Cerebellar nuclear complex (tissue), 1 donor: ENCODE results near the gene TMEM141.
"Not testable (repeated sequence)": the region's sequence is repeated elsewhere in the genome, so short reads cannot be mapped to it uniquely, and the experiment has no call there.

Experiments used
- DNase-seq, 2 experiments: peaks; one replicate each; lab custom pipeline; 2025; lab: John Stamatoyannopoulos, UW

The TMEM141 gene

DNA sequence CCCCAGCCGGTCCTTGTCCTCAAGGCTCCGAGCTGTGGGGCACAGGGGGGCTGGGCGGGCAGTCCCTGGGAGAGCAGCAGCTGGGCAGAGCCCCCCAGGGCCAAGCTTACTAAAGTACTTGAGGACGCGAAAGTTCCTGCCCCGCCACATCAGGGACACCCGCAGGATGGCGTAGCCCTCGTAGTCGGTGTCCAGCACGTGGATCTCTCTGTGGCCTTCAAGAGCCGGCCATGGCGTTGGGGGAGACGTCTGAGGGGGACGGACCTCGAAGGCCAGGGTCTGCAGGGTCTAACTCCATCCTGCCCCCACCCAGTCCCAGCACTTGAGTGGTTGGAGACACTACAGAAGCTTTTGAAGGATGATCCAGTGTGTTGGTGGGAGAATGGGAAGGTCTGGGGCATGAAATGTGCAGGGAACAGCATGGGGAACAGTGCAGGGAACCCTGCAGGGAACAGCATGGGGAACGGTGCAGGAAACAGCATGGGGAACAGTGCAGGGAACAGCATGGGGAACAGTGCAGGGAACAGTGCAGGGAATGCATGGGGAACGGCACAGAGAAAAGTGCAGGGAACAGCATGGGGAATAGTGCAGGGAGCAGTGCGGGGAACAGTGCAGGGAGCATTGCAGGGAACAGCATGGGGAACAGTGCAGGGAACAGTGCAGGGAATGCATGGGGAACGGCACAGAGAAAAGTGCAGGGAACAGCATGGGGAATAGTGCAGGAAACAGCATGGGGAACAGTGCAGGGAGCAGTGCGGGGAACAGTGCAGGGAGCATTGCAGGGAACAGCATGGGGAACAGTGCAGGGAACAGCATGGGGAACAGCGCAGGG is 35.6 kb upstream of the TMEM141 start:
- not testable (repeated sequence) for DNase-seq

DNA sequence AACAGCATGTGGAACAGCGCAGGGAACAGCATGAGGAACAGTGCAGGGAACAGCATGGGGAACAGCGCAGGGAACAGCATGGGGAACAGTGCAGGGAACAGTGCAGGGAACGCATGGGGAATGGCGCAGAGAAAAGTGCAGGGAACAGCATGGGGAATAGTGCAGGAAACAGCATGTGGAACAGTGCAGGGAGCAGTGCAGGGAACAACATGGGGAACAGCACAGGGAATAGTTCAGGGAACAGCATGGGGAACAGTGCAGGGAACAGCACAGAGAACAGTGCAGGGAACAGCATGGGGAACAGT is 35.1 kb upstream of the TMEM141 start:
- no peak for DNase-seq

DNA sequence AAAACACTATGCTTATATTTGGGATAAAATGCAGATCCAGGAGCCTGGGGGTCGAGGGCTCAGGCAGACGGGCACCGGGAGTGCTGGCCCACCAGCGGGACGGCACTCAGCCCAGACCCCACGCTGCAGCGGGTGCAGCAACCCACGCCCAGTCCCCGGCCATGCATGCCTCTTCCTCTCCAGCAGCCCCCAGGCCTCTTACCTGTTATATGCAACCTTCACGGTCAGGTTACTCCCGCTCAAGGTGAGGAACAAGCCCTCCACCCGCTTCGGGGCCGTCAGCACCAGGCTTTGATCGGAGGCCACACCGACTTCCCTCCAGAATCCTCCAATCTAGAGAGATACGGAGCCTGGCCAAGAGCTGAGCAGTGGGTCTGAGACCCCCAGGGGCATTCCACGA is 34.3 kb upstream of the TMEM141 start:
- DNase-seq, result no peak

DNA sequence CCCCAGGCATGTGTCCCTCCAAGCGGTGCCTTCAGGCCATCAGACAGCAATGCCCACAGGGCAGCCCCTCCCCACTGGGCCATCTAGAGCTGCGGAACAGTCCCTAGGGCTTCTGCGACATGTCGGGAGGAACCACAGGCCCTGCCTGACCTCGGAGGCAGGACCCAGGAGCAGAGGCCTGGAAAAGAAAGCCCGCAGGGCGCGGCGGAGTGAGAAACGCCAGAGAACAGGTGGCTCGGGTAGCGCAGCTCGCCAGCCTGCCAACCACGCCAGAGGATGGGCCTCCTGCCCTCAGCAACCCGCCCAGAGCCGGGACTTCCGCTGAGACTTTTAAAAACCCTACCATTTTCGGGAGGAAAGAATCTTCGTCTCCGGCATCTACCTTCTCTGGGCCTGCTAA is 33.8 kb upstream of the TMEM141 start:
- DNase-seq, result peak in 1 of 2 experiments; percentile 19

- no peak for DNase-seq
Observed at GRCh38 chr9:136757751-136758140, 33.4 kb upstream of the TMEM141 start.

- no peak for DNase-seq
Observed at GRCh38 chr9:136759001-136759400, 32.1 kb upstream of the TMEM141 start.

- DNase-seq, result no peak
Observed at GRCh38 chr9:136759436-136760325, 31.5 kb upstream of the TMEM141 start.

DNA sequence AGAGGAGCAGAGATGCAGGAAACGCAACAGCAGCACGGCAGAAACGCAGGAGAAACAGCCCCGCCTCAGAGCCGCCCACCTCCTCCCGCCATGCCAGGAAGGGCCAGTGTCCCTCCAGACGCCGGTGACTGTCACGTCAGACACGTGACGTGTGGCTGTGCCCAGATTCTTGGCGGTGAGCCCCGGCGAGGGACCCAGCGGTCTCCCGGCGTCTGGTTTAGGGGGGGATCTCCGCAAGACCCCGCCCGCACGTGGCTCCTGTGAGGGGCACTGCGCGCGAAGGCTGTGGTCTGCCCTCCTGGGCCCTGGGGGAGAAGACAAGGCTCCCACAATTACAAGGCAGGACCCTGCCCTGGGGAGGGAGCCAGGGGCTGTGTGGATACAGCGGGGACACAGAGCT is 30.7 kb upstream of the TMEM141 start:
- DNase-seq, result no peak

DNA sequence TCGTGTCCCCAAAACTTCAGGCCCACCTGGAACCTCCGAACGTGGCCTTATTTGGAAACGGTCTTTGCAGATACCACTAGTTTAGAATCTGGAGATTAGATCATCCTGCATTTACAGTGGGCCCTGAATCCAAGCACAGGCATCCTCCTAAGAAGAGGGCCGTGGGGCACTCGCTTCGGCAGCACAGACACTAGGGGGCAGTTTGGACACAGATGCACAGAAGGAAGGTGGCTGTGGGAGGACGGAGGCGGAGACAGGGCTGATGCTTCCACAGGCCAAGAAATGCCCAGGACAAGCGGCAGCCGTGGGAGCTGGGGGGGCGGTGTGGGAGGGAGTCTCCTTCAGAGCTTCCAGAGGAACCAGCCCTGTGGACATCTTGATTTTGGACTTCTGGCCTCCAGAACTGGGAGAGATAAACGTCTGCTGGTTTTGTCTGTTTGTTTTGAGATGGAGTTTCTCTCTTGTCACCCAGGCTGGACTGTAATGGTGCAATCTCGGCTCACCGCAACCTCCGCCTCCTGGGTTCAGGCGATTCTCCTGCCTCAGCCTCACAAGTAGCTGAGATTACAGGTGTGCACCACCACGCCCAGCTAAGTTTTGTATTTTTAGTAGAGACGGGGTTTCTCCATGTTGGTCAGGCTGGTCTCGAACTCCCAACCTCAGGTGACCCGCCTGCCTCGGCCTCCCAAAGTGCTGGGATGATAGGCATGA is 30.2 kb upstream of the TMEM141 start:
- peak in 1 of 2 experiments; percentile 69 for DNase-seq

GRCh38 chr9:136761545-136761981 is 29.6 kb upstream of the TMEM141 start:
- no peak for DNase-seq

DNA sequence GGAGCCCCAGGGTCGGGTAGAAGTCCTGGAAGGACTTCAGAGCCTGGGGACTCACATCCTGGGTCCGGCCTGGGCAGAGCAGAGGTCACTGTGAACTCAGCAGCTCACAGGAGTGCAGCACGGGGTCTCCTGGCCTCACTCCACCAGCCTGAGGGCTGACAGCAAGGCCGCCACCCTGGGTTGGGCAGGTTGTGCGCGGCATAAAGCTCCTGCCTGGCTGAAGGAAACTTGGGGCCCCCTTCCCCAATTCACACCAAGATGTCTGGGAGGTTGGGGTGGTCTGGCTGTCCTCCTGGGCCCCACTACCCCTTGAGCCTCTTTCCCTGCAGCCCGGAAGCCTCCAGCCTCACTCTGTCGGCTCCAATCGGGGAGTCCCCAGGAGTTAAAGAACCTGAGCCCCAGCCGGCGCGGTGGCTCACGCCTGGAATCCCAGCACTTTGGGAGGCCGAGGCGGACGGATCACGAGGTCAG is 28.9 kb upstream of the TMEM141 start:
- DNase-seq, result no peak

DNA sequence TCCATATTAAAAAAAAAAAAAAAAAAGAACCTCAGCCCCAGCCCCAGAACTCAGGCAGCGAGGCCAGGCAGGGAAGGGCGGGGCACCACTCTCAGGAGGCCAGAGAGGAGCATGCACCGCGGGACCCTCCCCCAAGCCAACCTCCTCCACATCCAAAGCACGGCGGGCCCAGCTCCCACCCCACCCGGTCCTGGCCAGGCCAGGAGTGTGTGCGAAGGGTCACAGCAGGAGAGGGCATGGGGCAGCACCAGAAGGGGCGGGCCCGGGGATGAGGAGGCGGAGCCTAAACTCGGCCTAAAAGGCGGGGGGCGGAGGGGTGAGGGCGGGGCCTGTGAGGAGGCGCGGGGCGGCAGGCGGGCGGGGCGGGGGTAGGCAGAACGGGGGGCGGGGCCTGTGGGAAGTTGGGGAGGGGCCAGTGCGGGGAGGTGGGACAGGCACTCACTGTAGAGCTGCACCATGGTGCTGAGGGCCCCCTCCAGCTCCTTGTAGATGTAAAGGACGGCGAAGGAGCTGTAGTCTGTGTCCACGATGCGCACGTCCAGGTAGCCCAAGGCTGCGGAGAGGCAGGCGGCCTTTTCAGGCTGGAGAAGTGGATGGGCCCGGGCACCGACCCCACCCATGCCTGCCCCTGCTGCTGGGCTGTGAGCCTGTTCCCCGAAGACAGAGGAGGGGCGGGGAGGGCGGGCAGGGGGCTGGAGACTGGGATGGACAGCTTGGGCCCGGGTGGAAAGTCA is 28.1 kb upstream of the TMEM141 start:
- DNase-seq, result no peak

DNA sequence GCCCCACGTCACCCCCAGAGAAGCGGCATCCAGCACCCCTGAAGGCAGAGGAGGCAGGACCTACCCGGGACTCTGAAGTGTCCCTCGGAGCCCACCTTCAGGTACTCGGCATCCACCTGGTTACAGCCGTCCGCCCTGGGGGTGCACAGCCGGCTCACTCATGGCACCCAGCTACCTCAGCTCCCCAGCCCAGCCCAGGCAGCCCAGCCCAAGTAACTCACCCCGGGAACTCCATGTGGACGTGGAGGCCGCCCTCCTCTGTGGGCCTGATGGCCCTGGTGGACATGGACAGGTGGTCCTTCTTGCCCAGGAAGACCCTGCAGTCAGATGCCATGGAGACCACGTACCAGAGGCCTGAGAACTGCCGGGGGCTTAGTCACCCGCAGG is 27.5 kb upstream of the TMEM141 start:
- no peak for DNase-seq

GRCh38 chr9:136764301-136764891 is 26.7 kb upstream of the TMEM141 start, which contains the start of gene LCN15:
LCN15 (minus strand) TSS chr9:136764518; CDS start chr9:136764488, 30 bp downstream.
- no peak for DNase-seq

GRCh38 chr9:136765041-136765440 is 26.1 kb upstream of the TMEM141 start:
- no peak for DNase-seq

GRCh38 chr9:136765745-136766409 is 25.3 kb upstream of the TMEM141 start:
- DNase-seq, result not testable (repeated sequence)

GRCh38 chr9:136766410-136767120 is 24.6 kb upstream of the TMEM141 start:
- peak in 1 of 2 experiments; percentile 13 for DNase-seq

DNA sequence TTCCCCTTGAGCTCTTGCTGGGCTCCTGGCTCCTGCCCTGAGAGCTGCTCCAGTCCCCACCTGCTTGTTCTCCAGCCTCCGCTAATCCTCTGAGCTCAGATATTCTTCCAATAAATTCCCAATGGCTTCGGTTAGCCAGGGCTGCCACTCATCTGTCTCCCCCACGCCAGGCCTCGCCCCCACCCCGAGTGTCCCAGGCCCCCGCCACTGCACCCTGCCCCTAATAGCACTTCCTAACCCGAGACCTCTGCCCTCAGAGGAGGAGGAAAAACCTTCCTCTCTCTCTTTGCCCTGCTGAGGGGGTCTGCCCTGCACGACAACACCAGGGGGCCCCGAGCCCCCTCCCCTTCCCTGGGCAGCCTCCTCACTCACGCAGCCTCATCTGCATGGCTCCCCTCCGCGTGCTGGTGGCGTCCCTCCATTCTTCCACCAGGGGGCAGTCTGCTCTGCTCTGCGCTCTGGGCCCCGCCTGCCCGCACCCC is 21.4 kb upstream of the TMEM141 start:
- DNase-seq, result no peak

DNA sequence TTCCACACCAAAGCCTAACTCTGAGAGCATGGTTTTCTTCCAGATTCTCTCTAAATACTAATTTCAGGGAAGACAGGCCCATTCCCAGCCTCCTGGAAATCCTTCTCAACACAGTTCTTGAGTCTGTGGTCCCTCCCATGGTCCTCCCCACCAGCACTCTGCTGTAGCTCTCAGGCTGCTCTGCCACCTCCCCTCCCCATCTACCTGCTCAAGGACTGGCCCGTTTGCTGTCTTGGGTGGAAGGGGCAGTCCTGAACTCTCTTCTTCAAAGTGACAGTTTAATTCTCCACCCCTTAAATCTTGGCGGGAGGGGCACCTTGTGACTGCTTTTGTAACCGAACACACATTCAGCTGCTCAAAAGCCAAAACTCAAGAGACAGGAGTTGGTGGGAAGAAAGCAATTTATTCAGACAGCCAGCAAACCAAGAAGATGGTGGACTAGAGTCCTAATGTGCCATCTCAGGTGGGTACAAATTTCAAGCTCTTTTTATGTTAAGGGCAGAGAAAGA is 19.2 kb upstream of the TMEM141 start:
- no peak for DNase-seq
